ENCODE results near the gene ADAMTS18. TPM values are rescaled to one million over a fixed set of nuclear protein-coding genes. Genes with fewer than 3 reads are reported as not detected.
"Not testable (repeated sequence)": the region's sequence is repeated elsewhere in the genome, so short reads cannot be mapped to it uniquely, and the experiment has no call there.

The ADAMTS18 gene
- polyA plus RNA-seq, 1 donor (not counting 4 experiments of a cell fraction or from before 2014, with no cell fraction given): not detected

GRCh38 chr16:77246150-77246549, 188.7 kb downstream of the ADAMTS18 start:
- H3K36me3 ChIP-seq (ENCODE audit: control insufficient read depth in 2 of 2, extremely low read depth in 1 of 2, insufficient read depth in 2 of 2, low read length in 2 of 2): no peaks in the 10 kb centered on the region
- H3K79me2 ChIP-seq (ENCODE audit: control insufficient read depth, insufficient read depth, low read length): no peaks in the 10 kb centered on the region
- TF ChIP-seq EZH2 (IDR thresholded peaks at IDR 0.05; ENCODE audit: low read length) (no peak), CTCF (optimal IDR thresholded peaks at IDR 0.05 in 1 of 3, IDR thresholded peaks at IDR 0.05 in 1 of 3, conservative IDR thresholded peaks at IDR 0.05 in 1 of 3; ENCODE audit: extremely low read depth in 1 of 3, insufficient read depth in 2 of 3, low read length in 3 of 3) (no peak)
- H3K4me2 ChIP-seq (ENCODE audit: control insufficient read depth, extremely low read depth, insufficient read depth, low read depth, low read length): no peak overlapping the region
- H3K27ac ChIP-seq (ENCODE audit: control insufficient read depth, insufficient read depth, low read length): no peak overlapping the region
- no peaks in the 10 kb centered on the region for H4K20me1 ChIP-seq (ENCODE audit: control insufficient read depth, extremely low read depth, insufficient read depth, low read length)
- dilution Hi-C loops (cut with MboI; ENCODE audit: extremely low pct_ligation_motif_present, low sequenced_read_pairs): loop anchor here (25.0 kb wide), 1 partner anchor 341 kb away; no protein-coding TSS in a partner anchor
- DNase-seq (ENCODE audit: low read depth, low spot score) (no peak), FAIRE-seq (no peak)
- no peaks in the 10 kb centered on the region for H3K9me3 ChIP-seq (ENCODE audit: control insufficient read depth, low read depth, low read length)
- no peak overlapping the region for H3K9ac ChIP-seq (ENCODE audit: control insufficient read depth, extremely low read depth, insufficient read depth, low read length)
- H3K4me1 ChIP-seq (ENCODE audit: control insufficient read depth, extremely low read depth, insufficient read depth, low read length): no peaks in the 10 kb centered on the region
- no peak overlapping the region for H2AFZ ChIP-seq (ENCODE audit: control insufficient read depth, low read length)
- H3K9me1 ChIP-seq (ENCODE audit: control insufficient read depth, extremely low read depth, insufficient read depth, low read length): no peaks in the 10 kb centered on the region
- H3K4me3 ChIP-seq (ENCODE audit: control insufficient read depth in 2 of 3, extremely low read depth in 1 of 3, insufficient read depth in 2 of 3, low read depth in 1 of 3, low read length in 3 of 3): no peak overlapping the region
- H3K27me3 ChIP-seq (ENCODE audit: control insufficient read depth, extremely low read depth, insufficient read depth, low read length): no peaks in the 10 kb centered on the region

GRCh38 chr16:77242471-77242870, 192.4 kb downstream of the ADAMTS18 start:
- dilution Hi-C loops (cut with MboI; ENCODE audit: extremely low pct_ligation_motif_present, low sequenced_read_pairs): loop anchor here (25.0 kb wide), 1 partner anchor 345 kb away; no protein-coding TSS in a partner anchor
- H3K27ac ChIP-seq (ENCODE audit: control insufficient read depth, insufficient read depth, low read length); FAIRE-seq: not testable (repeated sequence)

GRCh38 chr16:77238593-77238992, 196.2 kb downstream of the ADAMTS18 start:
- H3K9me1 ChIP-seq (ENCODE audit: control insufficient read depth, extremely low read depth, insufficient read depth, low read length): no peaks in the 10 kb centered on the region
- no peaks in the 10 kb centered on the region for H3K27me3 ChIP-seq (ENCODE audit: control insufficient read depth, extremely low read depth, insufficient read depth, low read length)
- H3K9me3 ChIP-seq (ENCODE audit: control insufficient read depth, low read depth, low read length): no peaks in the 10 kb centered on the region
- TF ChIP-seq EZH2 (IDR thresholded peaks at IDR 0.05; ENCODE audit: low read length): no peak
- no peak for TF ChIP-seq CTCF (optimal IDR thresholded peaks at IDR 0.05 in 1 of 3, IDR thresholded peaks at IDR 0.05 in 1 of 3, conservative IDR thresholded peaks at IDR 0.05 in 1 of 3; ENCODE audit: extremely low read depth in 1 of 3, insufficient read depth in 2 of 3, low read length in 3 of 3)
- H3K4me2 ChIP-seq (ENCODE audit: control insufficient read depth, extremely low read depth, insufficient read depth, low read depth, low read length): no peak overlapping the region
- no peak overlapping the region for H3K27ac ChIP-seq (ENCODE audit: control insufficient read depth, insufficient read depth, low read length)
- H3K4me3 ChIP-seq (ENCODE audit: control insufficient read depth in 2 of 3, extremely low read depth in 1 of 3, insufficient read depth in 2 of 3, low read depth in 1 of 3, low read length in 3 of 3): no peak overlapping the region
- H3K79me2 ChIP-seq (ENCODE audit: control insufficient read depth, insufficient read depth, low read length): no peaks in the 10 kb centered on the region
- no peaks in the 10 kb centered on the region for H4K20me1 ChIP-seq (ENCODE audit: control insufficient read depth, extremely low read depth, insufficient read depth, low read length)
- DNase-seq (ENCODE audit: low read depth, low spot score) (no peak), FAIRE-seq (no peak)
- H3K4me1 ChIP-seq (ENCODE audit: control insufficient read depth, extremely low read depth, insufficient read depth, low read length): no peaks in the 10 kb centered on the region
- no peaks in the 10 kb centered on the region for H3K36me3 ChIP-seq (ENCODE audit: control insufficient read depth in 2 of 2, extremely low read depth in 1 of 2, insufficient read depth in 2 of 2, low read length in 2 of 2)
- no peak overlapping the region for H2AFZ ChIP-seq (ENCODE audit: control insufficient read depth, low read length)
- H3K9ac ChIP-seq (ENCODE audit: control insufficient read depth, extremely low read depth, insufficient read depth, low read length): no peak overlapping the region
- dilution Hi-C loops (cut with MboI; ENCODE audit: extremely low pct_ligation_motif_present, low sequenced_read_pairs): loop anchor here (25.0 kb wide), 1 partner anchor 349 kb away; no protein-coding TSS in a partner anchor

More at GRCh38 chr16:77242471-77242870, 192.4 kb downstream of the ADAMTS18 start:
- H3K9me1 ChIP-seq (ENCODE audit: control insufficient read depth, extremely low read depth, insufficient read depth, low read length); H3K9me3 ChIP-seq (ENCODE audit: control insufficient read depth, low read depth, low read length); H3K79me2 ChIP-seq (ENCODE audit: control insufficient read depth, insufficient read depth, low read length); DNase-seq (ENCODE audit: low read depth, low spot score); H3K4me3 ChIP-seq (ENCODE audit: control insufficient read depth in 2 of 3, extremely low read depth in 1 of 3, insufficient read depth in 2 of 3, low read depth in 1 of 3, low read length in 3 of 3); H3K4me2 ChIP-seq (ENCODE audit: control insufficient read depth, extremely low read depth, insufficient read depth, low read depth, low read length); H4K20me1 ChIP-seq (ENCODE audit: control insufficient read depth, extremely low read depth, insufficient read depth, low read length); H3K27me3 ChIP-seq (ENCODE audit: control insufficient read depth, extremely low read depth, insufficient read depth, low read length); H3K9ac ChIP-seq (ENCODE audit: control insufficient read depth, extremely low read depth, insufficient read depth, low read length); H2AFZ ChIP-seq (ENCODE audit: control insufficient read depth, low read length); H3K4me1 ChIP-seq (ENCODE audit: control insufficient read depth, extremely low read depth, insufficient read depth, low read length); H3K36me3 ChIP-seq (ENCODE audit: control insufficient read depth in 2 of 2, extremely low read depth in 1 of 2, insufficient read depth in 2 of 2, low read length in 2 of 2): not testable (repeated sequence)
